Uterine smooth muscle cell (primary cell): ENCODE measurements around the gene USP17L15. TPM values are rescaled to one million over a fixed set of nuclear protein-coding genes. Genes with fewer than 3 reads are reported as not detected.

Experiments used
- total RNA-seq: library from RNA; depleted of rRNA; stranded (reverse); fragments of >200 nt; gene quantifications from 2 replicates; pipeline ENCODE4 v1.2.3, GENCODE V29; 2014

Gene USP17L15
- total RNA-seq, result 0.11 TPM in 1 of 2 replicates, not detected in the other

GRCh38 chr4:9234085-9234484 lies at the start of gene USP17L15:
Gene USP17L15 (plus strand): TSS chr4:9234385. CDS start chr4:9234385, 0 bp downstream.

DNA sequence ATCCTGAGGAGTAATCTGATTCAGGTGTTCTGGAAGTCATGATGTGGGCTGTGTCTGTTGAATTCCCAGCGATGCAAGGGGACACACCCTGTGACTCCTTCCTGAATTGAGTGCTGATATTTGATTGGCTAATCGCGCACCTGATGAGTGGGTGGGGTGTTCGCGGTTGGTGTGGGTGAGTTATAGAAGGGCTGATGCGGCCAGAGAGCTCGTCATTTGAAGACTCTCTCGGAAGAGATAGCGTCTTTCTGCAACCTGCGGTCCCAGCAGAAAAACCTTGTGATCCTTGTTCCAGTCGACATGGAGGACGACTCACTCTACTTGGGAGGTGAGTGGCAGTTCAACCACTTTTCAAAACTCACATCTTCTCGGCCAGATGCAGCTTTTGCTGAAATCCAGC lies 23.8 kb upstream of the USP17L15 start, which contains the start of gene USP17L10:
USP17L10 (plus strand) TSS at position 301 of the 400 bp plus-strand sequence; CDS start at position 301, 0 bp downstream.

DNA sequence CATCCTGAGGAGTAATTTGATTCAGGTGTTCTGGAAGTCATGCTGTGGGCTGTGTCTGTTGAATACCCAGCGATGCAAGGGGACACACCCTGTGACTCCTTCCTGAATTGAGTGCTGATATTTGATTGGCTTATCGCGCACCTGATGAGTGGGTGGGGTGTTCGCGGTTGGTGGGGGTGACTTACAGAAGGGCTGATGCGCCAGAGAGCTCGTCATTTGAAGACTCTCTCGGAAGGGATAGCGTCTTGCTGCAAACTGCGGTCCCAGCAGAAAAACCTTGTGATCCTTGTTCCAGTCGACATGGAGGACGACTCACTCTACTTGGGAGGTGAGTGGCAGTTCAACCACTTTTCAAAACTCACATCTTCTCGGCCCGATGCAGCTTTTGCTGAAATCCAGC lies 19.1 kb upstream of the USP17L15 start, which contains the start of gene USP17L11:
USP17L11 (plus strand) TSS at position 301 of the 400 bp plus-strand sequence; CDS start at position 301, 0 bp downstream.

DNA sequence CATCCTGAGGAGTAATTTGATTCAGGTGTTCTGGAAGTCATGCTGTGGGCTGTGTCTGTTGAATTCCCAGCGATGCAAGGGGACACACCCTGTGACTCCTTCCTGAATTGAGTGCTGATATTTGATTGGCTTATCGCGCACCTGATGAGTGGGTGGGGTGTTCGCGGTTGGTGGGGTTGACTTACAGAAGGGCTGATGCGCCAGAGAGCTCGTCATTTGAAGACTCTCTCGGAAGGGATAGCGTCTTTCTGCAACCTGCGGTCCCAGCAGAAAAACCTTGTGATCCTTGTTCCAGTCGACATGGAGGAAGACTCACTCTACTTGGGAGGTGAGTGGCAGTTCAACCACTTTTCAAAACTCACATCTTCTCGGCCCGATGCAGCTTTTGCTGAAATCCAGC lies 14.3 kb upstream of the USP17L15 start, which contains the start of gene USP17L12:
USP17L12 (plus strand) TSS at position 301 of the 400 bp plus-strand sequence; CDS start at position 301, 0 bp downstream.

GRCh38 chr4:9224596-9224995 lies 9.6 kb upstream of the USP17L15 start, which contains the start of gene USP17L13:
Gene USP17L13 (plus strand): TSS chr4:9224896. CDS start chr4:9224896, 0 bp downstream.

DNA sequence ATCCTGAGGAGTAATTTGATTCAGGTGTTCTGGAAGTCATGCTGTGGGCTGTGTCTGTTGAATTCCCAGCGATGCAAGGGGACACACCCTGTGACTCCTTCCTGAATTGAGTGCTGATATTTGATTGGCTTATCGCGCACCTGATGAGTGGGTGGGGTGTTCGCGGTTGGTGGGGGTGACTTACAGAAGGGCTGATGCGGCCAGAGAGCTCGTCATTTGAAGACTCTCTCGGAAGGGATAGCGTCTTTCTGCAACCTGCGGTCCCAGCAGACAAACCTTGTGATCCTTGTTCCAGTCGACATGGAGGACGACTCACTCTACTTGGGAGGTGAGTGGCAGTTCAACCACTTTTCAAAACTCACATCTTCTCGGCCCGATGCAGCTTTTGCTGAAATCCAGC lies 9.4 kb downstream of the USP17L15 start, which contains the start of gene USP17L17:
USP17L17 (plus strand) TSS at position 301 of the 400 bp plus-strand sequence; CDS start at position 301, 0 bp downstream.

GRCh38 chr4:9247953-9248680 lies 13.9 kb downstream of the USP17L15 start, which contains the start of gene USP17L18:
Gene USP17L18 (plus strand): TSS chr4:9248630. CDS start chr4:9248630, 0 bp downstream.

DNA sequence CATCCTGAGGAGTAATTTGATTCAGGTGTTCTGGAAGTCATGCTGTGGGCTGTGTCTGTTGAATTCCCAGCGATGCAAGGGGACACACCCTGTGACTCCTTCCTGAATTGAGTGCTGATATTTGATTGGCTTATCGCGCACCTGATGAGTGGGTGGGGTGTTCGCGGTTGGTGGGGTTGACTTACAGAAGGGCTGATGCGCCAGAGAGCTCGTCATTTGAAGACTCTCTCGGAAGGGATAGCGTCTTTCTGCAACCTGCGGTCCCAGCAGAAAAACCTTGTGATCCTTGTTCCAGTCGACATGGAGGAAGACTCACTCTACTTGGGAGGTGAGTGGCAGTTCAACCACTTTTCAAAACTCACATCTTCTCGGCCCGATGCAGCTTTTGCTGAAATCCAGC lies 18.9 kb downstream of the USP17L15 start, which contains the start of gene USP17L19:
USP17L19 (plus strand) TSS at position 301 of the 400 bp plus-strand sequence; CDS start at position 301, 0 bp downstream.

DNA sequence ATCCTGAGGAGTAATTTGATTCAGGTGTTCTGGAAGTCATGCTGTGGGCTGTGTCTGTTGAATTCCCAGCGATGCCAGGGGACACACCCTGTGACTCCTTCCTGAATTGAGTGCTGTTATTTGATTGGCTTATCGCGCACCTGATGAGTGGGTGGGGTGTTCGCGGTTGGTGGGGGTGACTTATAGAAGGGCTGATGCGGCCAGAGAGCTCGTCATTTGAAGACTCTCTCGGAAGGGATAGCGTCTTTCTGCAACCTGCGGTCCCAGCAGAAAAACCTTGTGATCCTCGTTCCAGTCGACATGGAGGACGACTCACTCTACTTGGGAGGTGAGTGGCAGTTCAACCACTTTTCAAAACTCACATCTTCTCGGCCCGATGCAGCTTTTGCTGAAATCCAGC lies 23.6 kb downstream of the USP17L15 start, which contains the start of gene USP17L20:
USP17L20 (plus strand) TSS at position 301 of the 400 bp plus-strand sequence; CDS start at position 301, 0 bp downstream.

GRCh38 chr4:9262572-9262971 lies 28.4 kb downstream of the USP17L15 start, which contains the start of gene USP17L21:
Gene USP17L21 (plus strand): TSS chr4:9262872. CDS start chr4:9262872, 0 bp downstream.

DNA sequence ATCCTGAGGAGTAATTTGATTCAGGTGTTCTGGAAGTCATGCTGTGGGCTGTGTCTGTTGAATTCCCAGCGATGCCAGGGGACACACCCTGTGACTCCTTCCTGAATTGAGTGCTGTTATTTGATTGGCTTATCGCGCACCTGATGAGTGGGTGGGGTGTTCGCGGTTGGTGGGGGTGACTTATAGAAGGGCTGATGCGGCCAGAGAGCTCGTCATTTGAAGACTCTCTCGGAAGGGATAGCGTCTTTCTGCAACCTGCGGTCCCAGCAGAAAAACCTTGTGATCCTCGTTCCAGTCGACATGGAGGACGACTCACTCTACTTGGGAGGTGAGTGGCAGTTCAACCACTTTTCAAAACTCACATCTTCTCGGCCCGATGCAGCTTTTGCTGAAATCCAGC lies 33.1 kb downstream of the USP17L15 start, which contains the start of gene USP17L22:
USP17L22 (plus strand) TSS at position 301 of the 400 bp plus-strand sequence; CDS start at position 301, 0 bp downstream.

Other genes with a start within 250 kb of the USP17L15 start
- not detected in 2 replicates for gene FAM90A26, start 64.0 kb upstream of the USP17L15 start, total RNA-seq
- not detected in 2 replicates for gene USP17L10, start 23.7 kb upstream of the USP17L15 start, total RNA-seq
- not detected in 2 replicates for gene USP17L11, start 19.0 kb upstream of the USP17L15 start, total RNA-seq
- not detected in 2 replicates for gene USP17L12, start 14.2 kb upstream of the USP17L15 start, total RNA-seq
- gene USP17L13, start 9.5 kb upstream of the USP17L15 start, total RNA-seq, result not detected in 2 replicates
- not detected in 2 replicates for gene USP17L17, start 9.5 kb downstream of the USP17L15 start, total RNA-seq
- not detected in 2 replicates for gene USP17L18, start 14.2 kb downstream of the USP17L15 start, total RNA-seq
- gene USP17L19, start 19.0 kb downstream of the USP17L15 start, total RNA-seq, result not detected in 2 replicates
- gene USP17L20, start 23.7 kb downstream of the USP17L15 start, total RNA-seq, result not detected in 2 replicates
- not detected in 2 replicates for gene USP17L21, start 28.5 kb downstream of the USP17L15 start, total RNA-seq
- gene USP17L22, start 33.2 kb downstream of the USP17L15 start, total RNA-seq, result not detected in 2 replicates
- gene USP17L24, start 90.8 kb downstream of the USP17L15 start, total RNA-seq, result not detected in 2 replicates
- gene USP17L25, start 95.5 kb downstream of the USP17L15 start, total RNA-seq, result not detected in 2 replicates
- not detected in 2 replicates for gene USP17L26, start 100.3 kb downstream of the USP17L15 start, total RNA-seq
- not detected in 2 replicates for gene USP17L5, start 105.0 kb downstream of the USP17L15 start, total RNA-seq
- not detected in 2 replicates for gene USP17L27, start 109.8 kb downstream of the USP17L15 start, total RNA-seq
- not detected in 2 replicates for gene USP17L28, start 114.5 kb downstream of the USP17L15 start, total RNA-seq
- gene USP17L29, start 119.3 kb downstream of the USP17L15 start, total RNA-seq, result not detected in 2 replicates
- not detected in 2 replicates for gene USP17L30, start 128.7 kb downstream of the USP17L15 start, total RNA-seq
- gene DEFB131A, start 210.0 kb downstream of the USP17L15 start, total RNA-seq, result not detected in 2 replicates